K562 (cell line): ENCODE data around the gene WFIKKN2. TPM values are rescaled to one million over a fixed set of nuclear protein-coding genes. Genes with fewer than 3 reads are reported as not detected.

Source experiments
- CHCHD3 ChIP-seq: fragments of 250-450 bp; sonication (Bioruptor Pico); IDR thresholded peaks from 2 replicates; pipeline ENCODE4 v2.1.2; 2022; ENCODE audit warnings: mild to moderate bottlenecking
- EP400 ChIP-seq: fragments of 450-650 bp; IDR thresholded peaks from 2 replicates; pipeline ENCODE4 v1.6.1; 2017; ENCODE audit warnings: antibody characterized with exemption, mild to moderate bottlenecking, moderate library complexity
- ETV6 ChIP-seq, 3 experiments: fragments of 150-350 bp in 1 of 3; sonication (generic) in 1 of 3; formaldehyde crosslinking in 1 of 3; IDR thresholded peaks; 2 replicates each; pipeline versions ENCODE4 v1.6.1 to v1.8.0; 2014 to 2022; ENCODE audit warnings: borderline replicate concordance in 2 of 3, low read depth in 2 of 3, antibody characterized with exemption in 1 of 3, low read length in 1 of 3, mild to moderate bottlenecking in 1 of 3, missing genetic modification reagents in 1 of 3
- EZH2 ChIP-seq: IDR thresholded peaks from 2 replicates; pipeline ENCODE4 v1.6.1; 2012; ENCODE audit warnings: low read depth, mild to moderate bottlenecking, inconsistent platforms, low read length, borderline replicate concordance
- GABPB2 ChIP-seq: fragments of 250-450 bp; sonication (Bioruptor Pico); conservative IDR thresholded peaks from 2 replicates; pipeline ENCODE4 v1.5.1; 2021; ENCODE audit warnings: mild to moderate bottlenecking
- HDAC3 ChIP-seq: fragments of 450-650 bp; IDR thresholded peaks from 2 replicates; pipeline ENCODE4 v1.6.1; 2018; ENCODE audit warnings: borderline replicate concordance, mild to moderate bottlenecking, moderate library complexity; ENCODE audit not compliant: partially characterized antibody
- MAFK ChIP-seq: IDR thresholded peaks from 2 replicates; pipeline ENCODE4 v1.6.1; 2011; ENCODE audit warnings: low read length, improper control_type of control experiment
- MECOM ChIP-seq: fragments of 250-450 bp; sonication (Bioruptor Pico); IDR thresholded peaks from 2 replicates; pipeline ENCODE4 v1.8.0; 2022; ENCODE audit warnings: inconsistent platforms
- PTBP1 ChIP-seq: fragments of 200-400 bp; formaldehyde crosslinking; IDR thresholded peaks from 2 replicates; pipeline ENCODE4 v1.6.1; 2017; ENCODE audit warnings: low read depth, low read length
- RBM22 ChIP-seq: fragments of 200-400 bp; formaldehyde crosslinking; IDR thresholded peaks from 2 replicates; pipeline ENCODE4 v1.6.1; 2018; ENCODE audit warnings: low read length, low read depth; ENCODE audit not compliant: poor library complexity, severe bottlenecking
- SP1 ChIP-seq: sonication (generic); formaldehyde crosslinking; IDR thresholded peaks from 2 replicates; pipeline ENCODE4 v1.8.1; 2022; ENCODE audit warnings: mild to moderate bottlenecking, missing genetic modification reagents
- SREBF2 ChIP-seq: sonication (generic); formaldehyde crosslinking; IDR thresholded peaks from 2 replicates; pipeline ENCODE4 v1.4.0; 2020; ENCODE audit warnings: mild to moderate bottlenecking, missing genetic modification reagents
- SRF ChIP-seq, 2 experiments: fragments of 250-450, 450-650 bp in 1 of 2; sonication (Bioruptor Pico) in 1 of 2; sonication (generic) in 1 of 2; formaldehyde crosslinking; IDR thresholded peaks; 2 replicates each; pipeline versions ENCODE4 v1.5.0 to v1.5.1; 2020 to 2022; ENCODE audit warnings: mild to moderate bottlenecking in 1 of 2, missing genetic modification reagents in 1 of 2
- STAG1 ChIP-seq: sonication (generic); formaldehyde crosslinking; IDR thresholded peaks from 2 replicates; pipeline ENCODE4 v1.5.0; 2020; ENCODE audit warnings: missing genetic modification reagents, borderline replicate concordance
- TCF7L2 ChIP-seq: fragments of 150-350 bp; IDR thresholded peaks from 2 replicates; pipeline ENCODE4 v1.6.1; 2016; ENCODE audit warnings: low read depth, mild to moderate bottlenecking, low read length, moderate library complexity
- TSC22D4 ChIP-seq: fragments of 450-650 bp; IDR thresholded peaks from 2 replicates; pipeline ENCODE4 v1.6.1; 2016; ENCODE audit warnings: missing genetic modification characterization, missing biosample characterization, control low read depth
- ZNF134 ChIP-seq: fragments of 250-450 bp; sonication (Bioruptor Pico); conservative IDR thresholded peaks from 2 replicates; pipeline ENCODE4 v1.4.0; 2020
- ZNF212 ChIP-seq: fragments of 450-650 bp; formaldehyde crosslinking; IDR thresholded peaks from 2 replicates; pipeline ENCODE4 v1.4.0; 2020; ENCODE audit warnings: mild to moderate bottlenecking
- polyA plus RNA-seq, 8 experiments: library from polyadenylated mRNA; depleted of rRNA in 4 of 8; stranded (reverse) in 5 of 8; unstranded in 3 of 8; fragments of >200 nt; fragmentation: Nextera tagmentation in 2 of 8; fragmentation: Illumina TruSeq in 1 of 8; extraction: Ambion mirVana in 2 of 8; extraction: Trizol in 1 of 8; gene quantifications; 2 replicates each; pipeline versions ENCODE4 v1.2.1 to v1.2.3, GENCODE V29; 2011 to 2014; ENCODE audit warnings: inconsistent platforms in 1 of 8, missing spikeins in 1 of 8
- total RNA-seq, 7 experiments: library from RNA; depleted of rRNA in 6 of 7; stranded (reverse); fragments of >200 nt in 6 of 7; fragmentation: Illumina TruSeq in 2 of 7; extraction: Trizol in 2 of 7; gene quantifications; 2 replicates each; pipeline versions ENCODE4 v1.2.1 to v1.2.3, GENCODE V29; 2011 to 2021; ENCODE audit warnings: low replicate concordance in 1 of 7
- TF ChIP-seq, protein P1 (sequence below): sonication (generic); formaldehyde crosslinking; IDR thresholded peaks from 2 replicates; pipeline ENCODE4 v1.9.0; 2022; ENCODE audit warnings: mild to moderate bottlenecking, missing genetic modification reagents
- TF ChIP-seq, protein P2 (sequence below), 2 experiments: IDR thresholded peaks in 1 of 2; conservative IDR thresholded peaks in 1 of 2; 2 replicates each; pipeline ENCODE4 v1.6.1; 2016; ENCODE audit warnings: low read depth in 2 of 2, mild to moderate bottlenecking in 1 of 2, missing compliant biosample characterization in 1 of 2, missing genetic modification characterization in 1 of 2, moderate library complexity in 1 of 2
- TF ChIP-seq, protein P3 (sequence below): fragments of 250-450 bp; sonication (Bioruptor Pico); IDR thresholded peaks from 2 replicates; pipeline ENCODE4 v1.5.0; 2021; ENCODE audit warnings: mild to moderate bottlenecking, moderate library complexity

WFIKKN2 gene
- total and polyA plus RNA-seq, 9 of the 15 experiments (the other 6 are each of a cell fraction or from before 2014, with no cell fraction given) = 0.07 TPM; not detected in 8

DNA sequence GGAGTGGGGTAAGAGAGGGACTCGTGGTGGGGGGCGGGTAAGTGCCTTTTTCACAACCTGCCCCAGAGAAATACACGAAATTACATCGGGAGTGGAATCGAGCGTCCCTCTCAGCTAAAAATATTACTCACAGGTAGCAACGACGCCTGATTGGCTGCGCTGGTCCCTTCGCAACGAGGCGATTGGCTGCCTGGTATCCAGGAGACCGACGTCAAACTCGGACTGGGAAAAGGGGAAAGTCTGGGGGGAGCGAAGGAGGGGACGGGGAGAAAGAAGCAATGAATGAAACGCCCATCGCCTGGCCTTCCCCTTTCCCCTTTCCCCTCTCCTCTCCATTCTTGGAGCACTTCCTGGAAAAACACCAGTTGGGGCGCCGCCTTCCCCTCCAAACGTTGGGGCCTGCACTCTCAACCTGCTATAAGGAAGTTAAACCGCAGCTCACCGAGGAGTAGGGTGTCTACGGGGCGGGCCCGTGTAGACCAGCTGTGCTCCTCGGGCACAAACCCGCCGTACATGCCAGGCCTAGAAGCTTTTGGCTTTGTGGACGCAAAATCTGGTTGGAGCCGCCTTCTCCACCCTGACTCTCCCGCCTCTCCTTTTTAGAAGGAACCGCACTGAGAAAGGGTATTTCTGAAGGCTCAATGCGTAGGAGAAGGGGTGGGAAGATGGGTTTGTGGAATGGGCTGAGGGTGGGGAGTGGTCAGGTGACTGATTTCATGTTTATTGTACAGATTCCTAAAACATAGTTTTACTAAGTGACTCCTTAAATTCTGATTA, 32.2 kb downstream of the WFIKKN2 start (continued):
- TF ChIP-seq, protein P1, sequence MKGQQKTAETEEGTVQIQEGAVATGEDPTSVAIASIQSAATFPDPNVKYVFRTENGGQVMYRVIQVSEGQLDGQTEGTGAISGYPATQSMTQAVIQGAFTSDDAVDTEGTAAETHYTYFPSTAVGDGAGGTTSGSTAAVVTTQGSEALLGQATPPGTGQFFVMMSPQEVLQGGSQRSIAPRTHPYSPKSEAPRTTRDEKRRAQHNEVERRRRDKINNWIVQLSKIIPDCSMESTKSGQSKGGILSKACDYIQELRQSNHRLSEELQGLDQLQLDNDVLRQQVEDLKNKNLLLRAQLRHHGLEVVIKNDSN (CRISPR knock-in tag) = peak; percentile 47
- TF ChIP-seq ZNF134 (CRISPR knock-in tag) (no peak), MAFK (no peak), ETV6 (IDR thresholded peaks at IDR 0.05; ENCODE audit: borderline replicate concordance in 1 of 2, low read depth in 2 of 2, low read length in 1 of 2) (no peak), ETV6 (CRISPR knock-in tag; IDR thresholded peaks at IDR 0.05; ENCODE audit: borderline replicate concordance) (0 out of 2 replicates have a peak, but pooled peaks have one; percentile 2), TSC22D4 (tag) (no peak), PTBP1 (no peak), SP1 (CRISPR knock-in tag) (peak; percentile 79), MECOM (no peak), ZNF212 (CRISPR knock-in tag) (no peak), HDAC3 (no peak), RBM22 (no peak), EP400 (peak; percentile 57), STAG1 (no peak), SRF (CRISPR knock-in tag; IDR thresholded peaks at IDR 0.05) (peak in 1 of 2 experiments; percentile 54; a peak in 1 of 4 replicates), CHCHD3 (no peak), SREBF2 (CRISPR knock-in tag) (no peak), TCF7L2 (peak; percentile 37; the same call in 1 of the 2 replicates), GABPB2 (no peak), EZH2 (no peak)
- TF ChIP-seq, protein P2, sequence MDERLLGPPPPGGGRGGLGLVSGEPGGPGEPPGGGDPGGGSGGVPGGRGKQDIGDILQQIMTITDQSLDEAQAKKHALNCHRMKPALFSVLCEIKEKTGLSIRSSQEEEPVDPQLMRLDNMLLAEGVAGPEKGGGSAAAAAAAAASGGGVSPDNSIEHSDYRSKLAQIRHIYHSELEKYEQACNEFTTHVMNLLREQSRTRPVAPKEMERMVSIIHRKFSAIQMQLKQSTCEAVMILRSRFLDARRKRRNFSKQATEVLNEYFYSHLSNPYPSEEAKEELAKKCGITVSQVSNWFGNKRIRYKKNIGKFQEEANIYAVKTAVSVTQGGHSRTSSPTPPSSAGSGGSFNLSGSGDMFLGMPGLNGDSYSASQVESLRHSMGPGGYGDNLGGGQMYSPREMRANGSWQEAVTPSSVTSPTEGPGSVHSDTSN (CRISPR knock-in tag; IDR thresholded peaks at IDR 0.05; ENCODE audit: low read depth) = no peak
- TF ChIP-seq, protein P2 (tag; conservative IDR thresholded peaks at IDR 0.05; ENCODE audit: low read depth) = no peak
- TF ChIP-seq, protein P3, sequence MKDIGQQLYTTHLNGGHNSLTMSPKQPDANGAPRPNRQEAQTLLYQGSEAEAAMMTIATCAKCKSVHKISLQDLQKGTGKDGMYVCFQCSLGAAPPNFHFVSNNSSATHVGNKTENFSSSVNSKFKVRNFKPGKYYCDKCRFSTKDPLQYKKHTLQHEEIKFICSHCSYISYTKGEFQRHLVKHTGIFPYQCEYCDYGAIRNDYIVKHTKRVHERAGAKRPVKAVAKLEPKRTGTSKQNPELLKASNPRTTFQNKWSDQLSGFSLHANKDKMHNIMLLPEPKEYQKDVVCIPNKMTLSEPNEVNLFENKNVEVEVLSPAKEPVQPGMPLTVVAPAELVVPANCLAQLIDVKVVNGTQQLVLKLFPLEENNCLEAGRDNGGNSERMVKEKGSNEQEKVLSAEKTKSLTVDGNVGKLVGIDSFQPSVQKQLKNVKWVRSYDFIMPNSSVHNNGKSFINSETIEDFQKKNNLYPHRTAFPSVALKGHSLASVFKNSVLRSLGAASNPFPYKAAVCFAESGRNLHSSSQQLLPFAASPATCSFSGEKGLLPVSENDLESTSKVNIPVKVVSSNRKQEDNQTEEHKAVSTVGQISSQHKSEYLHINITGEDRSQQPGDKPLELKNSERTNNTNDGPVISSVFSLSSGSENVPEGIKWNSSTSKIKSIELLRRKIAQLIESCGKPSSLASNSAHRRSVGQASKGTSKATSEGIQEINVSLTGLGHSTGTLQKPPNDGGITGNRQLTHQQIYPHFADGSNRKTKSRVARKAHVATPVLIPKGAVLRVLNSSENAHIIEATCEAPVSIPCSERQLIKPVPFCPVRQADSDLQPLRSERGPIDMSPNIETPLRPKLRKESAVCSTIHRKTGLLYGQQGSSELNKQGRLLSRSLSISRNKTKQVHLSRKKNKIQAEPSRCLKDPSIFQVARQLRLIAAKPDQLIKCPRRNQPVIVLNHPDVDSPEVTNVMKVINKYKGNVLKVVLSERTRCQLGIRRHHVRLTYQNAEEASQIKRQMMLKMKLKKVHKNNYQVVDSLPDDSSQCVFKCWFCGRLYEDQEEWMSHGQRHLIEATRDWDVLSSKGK (CRISPR knock-in tag) = no peak
